ENCODE measurements around the gene PTEN.
"Not testable (repeated sequence)": the region's sequence is repeated elsewhere in the genome, so short reads cannot be mapped to it uniquely, and the experiment has no call there.

The PTEN gene

DNA sequence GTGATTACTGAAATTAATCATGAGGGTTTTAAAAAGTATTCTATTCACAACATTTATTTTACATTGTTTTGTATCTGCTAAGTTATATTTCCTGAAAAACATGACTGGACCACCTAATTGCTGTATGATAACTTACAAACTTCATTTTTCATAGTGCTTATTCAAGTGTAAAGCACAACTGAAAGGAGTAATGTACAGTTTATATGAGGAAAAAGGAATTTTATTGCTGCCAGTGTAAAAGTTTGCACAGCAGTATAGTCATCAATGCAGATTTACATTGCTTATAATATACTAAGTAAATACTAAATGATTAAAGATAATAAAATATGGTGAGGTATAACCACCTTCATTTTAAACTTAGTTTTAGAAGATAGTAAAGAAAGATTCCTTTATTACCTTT, 4.0 kb downstream of the PTEN start:
- FAIRE-seq = no peak
- TF ChIP-seq POU2F2 (IDR thresholded peaks at IDR 0.05; ENCODE audit: low read depth, low read length) (no peak), PAX5 (IDR thresholded peaks at IDR 0.05; ENCODE audit: insufficient read depth, low read length, severe bottlenecking) (no peak), POLR2A (IDR thresholded peaks at IDR 0.05; ENCODE audit: low read depth, low read length) (no peak), TAF1 (IDR thresholded peaks at IDR 0.05; ENCODE audit: low read depth, low read length) (no peak), SPI1 (IDR thresholded peaks at IDR 0.05; ENCODE audit: low read depth, low read length) (no peak), POLR2AphosphoS5 (IDR thresholded peaks at IDR 0.05; ENCODE audit: low read depth, low read length) (no peak)
- no peak for DNase-seq (ENCODE audit: insufficient read length, low spot score)

DNA sequence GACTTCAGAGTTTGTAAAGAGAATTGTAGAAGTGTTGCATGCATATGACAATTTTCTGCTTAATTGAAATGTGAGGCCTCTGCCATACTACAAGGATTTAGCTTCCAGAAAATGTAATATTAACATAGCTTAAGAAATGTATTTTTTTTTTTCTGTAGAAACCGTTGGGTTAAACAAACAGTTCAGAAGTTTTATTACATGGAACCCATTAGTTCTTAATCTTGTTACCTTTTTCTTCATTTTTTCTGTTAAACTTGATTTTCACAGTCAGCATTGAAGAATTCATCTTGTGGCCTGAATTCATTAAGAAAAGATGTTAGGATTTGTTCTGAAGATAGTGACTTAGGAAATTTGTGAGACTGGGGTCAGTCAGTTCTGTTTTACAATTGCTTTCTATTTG, 4.9 kb downstream of the PTEN start:
- TF ChIP-seq POLR2AphosphoS5 (IDR thresholded peaks at IDR 0.05; ENCODE audit: low read depth, low read length) = no peak
- TF ChIP-seq SPI1 (IDR thresholded peaks at IDR 0.05; ENCODE audit: low read depth, low read length) = no peak
- TF ChIP-seq POLR2A (IDR thresholded peaks at IDR 0.05; ENCODE audit: low read depth, low read length) = no peak
- TF ChIP-seq PAX5 (IDR thresholded peaks at IDR 0.05; ENCODE audit: insufficient read depth, low read length, severe bottlenecking) = no peak
- TF ChIP-seq POU2F2 (IDR thresholded peaks at IDR 0.05; ENCODE audit: low read depth, low read length) = no peak
- FAIRE-seq (no peak), DNase-seq (ENCODE audit: insufficient read length, low spot score) (no peak)

DNA sequence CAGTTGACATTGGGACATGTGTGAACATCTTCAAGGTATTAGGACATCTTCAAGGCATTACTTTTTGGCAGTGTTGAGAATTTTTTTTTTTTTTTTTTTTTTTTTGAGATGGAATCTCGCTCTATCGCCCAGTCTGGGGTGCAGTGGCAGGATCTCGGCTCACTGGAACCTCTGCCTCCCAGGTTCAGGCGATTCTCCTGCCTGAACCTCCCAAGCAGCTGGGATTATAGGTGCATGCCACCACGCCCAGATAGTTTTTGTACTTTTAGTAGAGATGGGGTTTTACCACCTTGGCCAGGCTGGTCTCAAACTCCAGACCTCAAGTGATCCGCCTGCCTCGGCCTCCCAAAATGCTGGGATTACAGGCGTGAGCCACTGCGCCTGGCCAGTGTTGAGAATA, 5.7 kb downstream of the PTEN start:
- DNase-seq (ENCODE audit: insufficient read length, low spot score); FAIRE-seq: not testable (repeated sequence)

DNA sequence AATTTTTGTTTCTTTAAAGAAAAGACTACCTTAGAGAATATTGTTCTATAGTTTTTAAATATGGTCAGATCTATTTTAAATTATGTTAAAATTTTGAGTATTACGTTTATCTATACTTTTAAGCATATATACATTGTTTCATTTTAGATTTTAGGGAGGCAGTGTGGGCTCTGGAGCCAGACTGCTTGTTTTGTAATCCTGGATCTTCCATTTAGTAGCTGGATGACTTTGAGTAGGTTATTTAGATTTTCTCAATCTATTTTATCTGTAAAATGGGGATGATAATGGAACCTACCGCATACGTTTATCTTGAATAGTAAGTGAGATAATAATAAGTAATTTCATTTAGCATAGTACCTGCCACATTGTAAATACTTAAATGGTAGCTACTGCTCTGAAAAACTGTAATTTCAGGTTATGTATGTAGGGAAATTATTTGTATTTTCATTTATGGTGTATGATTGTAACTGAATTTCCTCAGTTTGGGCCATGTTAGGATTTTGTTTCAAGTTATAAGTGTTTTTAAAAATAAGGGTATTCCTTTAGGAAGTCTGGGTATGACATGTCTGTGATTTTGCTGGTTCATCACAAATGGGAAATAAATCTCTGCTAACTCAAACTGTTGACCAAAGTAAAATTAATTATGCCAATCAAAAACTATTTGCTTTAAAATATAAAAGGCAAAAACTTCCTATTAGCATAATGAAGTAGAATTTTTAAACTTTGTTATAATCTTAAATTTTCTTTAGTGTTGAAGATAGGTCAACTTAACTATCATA, 6.5 kb downstream of the PTEN start:
- DNase-seq (ENCODE audit: insufficient read length, low spot score) = no peak
- TF ChIP-seq TAF1 (IDR thresholded peaks at IDR 0.05; ENCODE audit: low read depth, low read length) = no peak
- TF ChIP-seq PAX5 (IDR thresholded peaks at IDR 0.05; ENCODE audit: insufficient read depth, low read length, severe bottlenecking) = no peak
- TF ChIP-seq POU2F2 (IDR thresholded peaks at IDR 0.05; ENCODE audit: low read depth, low read length) = no peak
- TF ChIP-seq POLR2A (IDR thresholded peaks at IDR 0.05; ENCODE audit: low read depth, low read length) = no peak
- no peak for TF ChIP-seq POLR2AphosphoS5 (IDR thresholded peaks at IDR 0.05; ENCODE audit: low read depth, low read length)
- no peak for TF ChIP-seq SPI1 (IDR thresholded peaks at IDR 0.05; ENCODE audit: low read depth, low read length)
- no peak for FAIRE-seq

- TF ChIP-seq PAX5 (IDR thresholded peaks at IDR 0.05; ENCODE audit: insufficient read depth, low read length, severe bottlenecking) (no peak), POLR2AphosphoS5 (IDR thresholded peaks at IDR 0.05; ENCODE audit: low read depth, low read length) (no peak), POU2F2 (IDR thresholded peaks at IDR 0.05; ENCODE audit: low read depth, low read length) (no peak), POLR2A (IDR thresholded peaks at IDR 0.05; ENCODE audit: low read depth, low read length) (no peak), TAF1 (IDR thresholded peaks at IDR 0.05; ENCODE audit: low read depth, low read length) (no peak), SPI1 (IDR thresholded peaks at IDR 0.05; ENCODE audit: low read depth, low read length) (no peak)
- DNase-seq (ENCODE audit: insufficient read length, low spot score) (no peak), FAIRE-seq (no peak)
Measured at GRCh38 chr10:87872828-87873227, 9.4 kb downstream of the PTEN start.

DNA sequence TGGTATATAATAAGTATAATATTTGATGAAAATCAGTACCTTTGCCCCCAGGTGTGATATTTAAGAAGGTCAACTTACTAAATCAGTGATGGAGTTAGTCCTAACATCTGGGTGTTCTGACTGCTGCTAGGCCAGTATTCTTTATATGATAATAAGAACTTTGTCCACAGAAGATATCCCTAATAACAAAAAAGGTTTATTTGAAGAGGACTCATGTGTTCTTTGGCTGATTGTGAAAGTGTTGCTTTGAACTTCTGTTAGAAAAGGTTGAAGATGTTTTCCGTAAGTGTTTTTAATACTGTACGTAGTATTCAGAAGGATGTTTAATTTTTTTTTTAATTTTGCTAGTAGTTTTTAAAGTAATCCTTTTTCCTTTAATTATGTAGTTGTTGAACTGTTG, 10.2 kb downstream of the PTEN start:
- TF ChIP-seq SPI1 (IDR thresholded peaks at IDR 0.05; ENCODE audit: low read depth, low read length) (no peak), POU2F2 (IDR thresholded peaks at IDR 0.05; ENCODE audit: low read depth, low read length) (no peak), POLR2A (IDR thresholded peaks at IDR 0.05; ENCODE audit: low read depth, low read length) (no peak), POLR2AphosphoS5 (IDR thresholded peaks at IDR 0.05; ENCODE audit: low read depth, low read length) (no peak), PAX5 (IDR thresholded peaks at IDR 0.05; ENCODE audit: insufficient read depth, low read length, severe bottlenecking) (no peak), TAF1 (IDR thresholded peaks at IDR 0.05; ENCODE audit: low read depth, low read length) (no peak)
- FAIRE-seq = no peak
- no peak for DNase-seq (ENCODE audit: insufficient read length, low spot score)

DNA sequence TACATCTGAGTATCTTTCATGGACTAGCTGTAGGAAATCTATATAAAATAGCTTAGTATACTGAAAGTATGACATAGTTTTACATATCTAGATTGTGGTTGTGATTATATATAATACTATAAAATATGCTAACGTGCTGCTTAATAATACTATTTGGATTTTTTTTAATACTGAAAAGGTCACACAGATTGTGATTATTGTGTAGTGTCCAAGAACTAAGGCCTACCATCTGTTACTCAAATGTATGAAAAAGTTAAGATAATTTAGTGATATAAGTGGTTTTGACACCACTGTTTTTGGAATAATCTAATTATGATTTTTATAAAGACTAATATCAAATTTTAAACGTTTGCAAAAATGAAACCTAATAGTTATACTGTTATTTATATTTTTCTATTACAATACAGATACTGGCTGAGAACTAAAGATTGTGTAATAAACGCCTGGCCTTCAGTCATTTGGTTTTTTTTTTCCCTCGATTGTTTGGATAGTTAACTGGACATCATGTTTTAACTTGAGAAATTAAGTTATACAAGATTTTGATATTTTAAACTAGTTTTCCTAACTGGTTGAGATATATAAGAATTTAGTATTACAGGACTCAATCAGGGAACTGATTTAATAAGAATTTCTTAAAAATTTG, 12.6 kb downstream of the PTEN start:
- no peak for DNase-seq (ENCODE audit: insufficient read length, low spot score)
- no peak for FAIRE-seq
- TF ChIP-seq SPI1 (IDR thresholded peaks at IDR 0.05; ENCODE audit: low read depth, low read length) (no peak), POLR2A (IDR thresholded peaks at IDR 0.05; ENCODE audit: low read depth, low read length) (no peak), PAX5 (IDR thresholded peaks at IDR 0.05; ENCODE audit: insufficient read depth, low read length, severe bottlenecking) (no peak), POLR2AphosphoS5 (IDR thresholded peaks at IDR 0.05; ENCODE audit: low read depth, low read length) (no peak), TAF1 (IDR thresholded peaks at IDR 0.05; ENCODE audit: low read depth, low read length) (no peak), POU2F2 (IDR thresholded peaks at IDR 0.05; ENCODE audit: low read depth, low read length) (no peak)

GRCh38 chr10:87878664-87879459, 15.4 kb downstream of the PTEN start:
- no peak for DNase-seq (ENCODE audit: insufficient read length, low spot score)
- FAIRE-seq = no peak
- no peak for TF ChIP-seq POLR2A (IDR thresholded peaks at IDR 0.05; ENCODE audit: low read depth, low read length)
- no peak for TF ChIP-seq PAX5 (IDR thresholded peaks at IDR 0.05; ENCODE audit: insufficient read depth, low read length, severe bottlenecking)
- no peak for TF ChIP-seq TAF1 (IDR thresholded peaks at IDR 0.05; ENCODE audit: low read depth, low read length)
- TF ChIP-seq POU2F2 (IDR thresholded peaks at IDR 0.05; ENCODE audit: low read depth, low read length) = no peak
- TF ChIP-seq POLR2AphosphoS5 (IDR thresholded peaks at IDR 0.05; ENCODE audit: low read depth, low read length) = no peak
- TF ChIP-seq SPI1 (IDR thresholded peaks at IDR 0.05; ENCODE audit: low read depth, low read length) = no peak

DNA sequence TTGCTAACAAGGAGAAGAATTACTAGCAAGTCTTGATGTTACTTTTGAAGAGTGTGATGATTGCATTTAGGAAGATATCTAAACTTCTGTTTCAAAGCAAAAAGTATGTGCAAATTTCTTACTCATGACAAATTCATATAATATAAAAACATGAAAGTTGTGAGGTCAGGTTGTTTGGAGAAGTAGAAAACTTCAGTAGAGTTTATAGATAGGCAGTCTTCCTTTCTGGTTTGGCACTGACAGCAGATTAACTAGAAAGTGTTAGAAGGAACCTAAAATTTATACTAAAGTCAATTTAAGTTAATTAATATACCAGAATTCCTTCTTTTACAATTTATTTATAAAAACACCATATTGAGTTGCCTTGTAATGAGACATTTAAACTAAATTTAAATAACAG, 16.9 kb downstream of the PTEN start:
- FAIRE-seq (no peak), DNase-seq (ENCODE audit: insufficient read length, low spot score) (no peak)
- no peak for TF ChIP-seq TAF1 (IDR thresholded peaks at IDR 0.05; ENCODE audit: low read depth, low read length)
- TF ChIP-seq POLR2AphosphoS5 (IDR thresholded peaks at IDR 0.05; ENCODE audit: low read depth, low read length) = no peak
- no peak for TF ChIP-seq PAX5 (IDR thresholded peaks at IDR 0.05; ENCODE audit: insufficient read depth, low read length, severe bottlenecking)
- no peak for TF ChIP-seq SPI1 (IDR thresholded peaks at IDR 0.05; ENCODE audit: low read depth, low read length)
- no peak for TF ChIP-seq POU2F2 (IDR thresholded peaks at IDR 0.05; ENCODE audit: low read depth, low read length)
- TF ChIP-seq POLR2A (IDR thresholded peaks at IDR 0.05; ENCODE audit: low read depth, low read length) = no peak

- FAIRE-seq; DNase-seq (ENCODE audit: insufficient read length, low spot score): not testable (repeated sequence)
Measured at GRCh38 chr10:87881373-87882059, 18.1 kb downstream of the PTEN start.
